NK-92 treated with Interleukin-12 subunit alpha and Interleukin-12 subunit beta, amount 100 ng/mL, for 24 hours (cell line): ENCODE results near the gene CERS1.

Source experiments
- DNase-seq: peaks from one replicate; lab custom pipeline; 2025; lab: John Stamatoyannopoulos, UW

The CERS1 gene

GRCh38 chr19:18870531-18871172, 25.3 kb downstream of the CERS1 start:
- DNase-seq: no peak

DNA sequence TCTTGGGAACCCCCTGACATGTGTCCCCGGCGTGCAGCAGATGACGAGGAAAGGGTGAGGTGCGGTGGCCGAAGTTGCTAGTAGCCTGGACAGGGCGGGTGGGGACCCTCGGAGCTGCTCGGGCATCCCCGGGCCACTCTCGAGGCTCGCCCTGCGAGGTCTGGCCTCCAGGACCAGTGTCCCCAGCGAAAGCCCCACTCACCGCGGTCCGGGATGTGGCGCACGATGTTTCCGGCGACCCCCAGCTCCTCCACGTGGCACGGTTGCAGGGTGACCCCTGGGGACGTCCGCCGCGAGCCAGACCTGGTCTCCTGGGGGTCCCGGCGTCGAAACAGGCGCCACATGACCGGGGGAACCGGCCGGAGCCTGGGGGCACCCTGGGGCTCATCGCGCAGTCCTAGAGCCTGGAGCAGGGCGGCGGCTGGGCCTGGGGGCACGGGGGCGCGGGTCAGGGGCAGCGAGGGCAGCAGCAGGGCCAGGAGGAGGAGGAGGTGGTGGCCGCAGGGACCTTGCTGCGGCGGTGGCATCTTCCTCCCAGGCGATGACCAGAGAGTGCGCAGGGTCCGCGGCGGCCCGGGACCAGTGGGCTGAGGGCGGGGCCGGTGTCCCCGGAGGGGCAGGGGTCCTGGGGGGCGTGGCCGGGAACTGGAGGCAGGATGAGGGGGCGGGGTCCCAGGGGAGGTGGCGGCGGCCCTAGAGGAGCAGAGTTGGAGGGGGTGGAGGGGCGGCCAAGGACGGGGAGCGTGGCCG, 26.0 kb downstream of the CERS1 start:
- no peak for DNase-seq

DNA sequence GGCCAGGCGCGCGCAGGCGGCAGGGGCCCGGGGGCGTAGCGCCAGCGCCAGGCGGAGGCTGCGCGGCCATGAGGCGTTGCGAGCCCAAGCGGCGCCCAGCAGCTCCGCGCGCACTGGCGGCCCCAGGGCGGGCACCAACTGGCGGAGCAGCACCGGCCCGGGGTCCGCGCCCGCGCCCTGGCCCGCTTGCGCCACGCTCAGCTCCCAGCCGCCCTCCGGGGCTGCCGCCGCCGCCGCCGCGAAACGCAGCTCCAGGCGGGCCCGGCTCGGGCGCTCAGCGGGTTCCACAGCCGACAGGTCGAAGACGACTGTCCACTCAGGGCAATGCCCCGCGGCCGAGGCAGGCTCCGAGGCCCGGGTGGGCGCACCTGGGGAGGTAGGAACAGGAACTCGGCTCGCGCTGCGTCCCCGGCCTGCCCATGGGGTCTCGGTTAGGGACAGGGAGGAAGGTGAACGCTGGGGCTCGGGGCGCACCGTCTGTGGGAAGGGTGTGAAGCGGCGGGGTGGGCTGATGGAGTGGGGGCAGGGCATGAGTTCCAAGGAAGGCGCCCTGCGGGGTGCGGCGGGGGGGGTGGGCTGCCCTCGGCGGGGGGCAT, 26.8 kb downstream of the CERS1 start:
- DNase-seq: no peak

DNA sequence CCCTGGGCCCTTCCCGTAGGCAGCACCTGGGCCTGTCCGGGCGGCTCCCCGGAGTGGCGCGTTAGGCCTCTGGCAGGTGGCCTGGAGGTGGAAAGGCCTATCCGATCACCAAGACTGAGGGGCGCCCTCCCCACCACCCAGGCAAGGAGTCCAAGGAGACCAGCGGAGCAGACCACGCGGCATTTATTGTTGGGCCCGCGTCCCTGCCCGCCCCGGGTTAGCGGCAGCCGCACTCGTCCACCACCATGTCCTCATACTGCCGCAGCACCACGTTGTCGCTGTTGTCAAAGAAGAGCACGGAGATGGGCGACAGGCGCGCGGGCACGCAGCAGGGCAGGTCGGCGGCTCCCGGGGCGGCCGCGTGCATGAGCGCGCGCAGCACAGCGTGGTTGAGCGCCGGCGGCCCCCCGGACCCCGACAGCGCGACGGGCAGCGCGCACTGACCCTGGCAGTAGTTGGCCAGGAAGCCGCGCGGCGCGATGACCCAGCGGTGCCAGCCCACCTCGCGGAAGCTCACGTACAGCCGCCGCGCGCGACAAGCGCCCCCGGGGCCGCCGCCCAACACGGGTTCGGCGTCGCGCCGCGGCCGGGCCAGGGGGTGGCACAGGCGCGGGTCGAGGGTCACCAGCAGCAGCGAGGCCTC, 27.5 kb downstream of the CERS1 start:
- DNase-seq: no peak

DNA sequence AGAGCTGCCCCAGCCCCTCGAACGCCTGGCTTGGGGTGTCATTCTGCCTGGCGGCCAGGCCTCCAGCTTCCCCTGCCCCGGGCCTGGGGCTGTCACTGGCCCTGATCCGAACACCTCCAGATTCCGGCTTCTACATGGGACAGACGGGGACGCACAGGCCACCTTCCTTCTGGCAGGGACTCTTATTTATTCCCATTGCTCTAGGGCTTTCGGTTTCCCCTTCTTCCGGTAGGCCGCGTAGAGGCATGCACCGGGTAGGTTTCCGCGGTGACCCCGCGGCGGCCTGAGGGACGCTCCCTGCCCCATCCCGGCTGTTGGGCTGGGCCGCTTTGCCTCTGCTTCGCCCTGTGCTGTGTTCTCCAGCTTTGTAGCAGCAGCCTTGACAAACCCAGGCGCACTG, 28.2 kb downstream of the CERS1 start:
- no peak for DNase-seq

DNA sequence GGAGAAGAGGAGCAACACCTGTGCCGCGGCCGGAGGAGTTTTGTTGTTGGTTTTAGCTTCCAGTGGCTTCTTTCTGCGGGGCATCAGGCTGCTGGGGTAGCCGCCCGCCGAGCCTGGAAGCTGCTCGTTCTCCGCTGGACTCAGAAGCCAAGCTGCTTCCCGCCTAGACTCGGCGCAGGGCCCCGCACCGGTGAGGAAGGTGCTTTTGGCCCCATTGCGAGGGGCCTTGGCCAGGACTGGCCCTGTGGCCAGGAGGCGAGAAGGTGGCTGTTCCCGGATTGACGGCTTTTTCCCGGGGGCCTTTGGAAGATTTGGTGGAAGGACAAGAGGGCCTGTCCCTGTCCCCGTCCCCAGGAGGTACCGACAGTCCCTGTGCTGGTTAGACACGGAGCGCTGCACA, 28.8 kb downstream of the CERS1 start:
- DNase-seq: no peak

DNA sequence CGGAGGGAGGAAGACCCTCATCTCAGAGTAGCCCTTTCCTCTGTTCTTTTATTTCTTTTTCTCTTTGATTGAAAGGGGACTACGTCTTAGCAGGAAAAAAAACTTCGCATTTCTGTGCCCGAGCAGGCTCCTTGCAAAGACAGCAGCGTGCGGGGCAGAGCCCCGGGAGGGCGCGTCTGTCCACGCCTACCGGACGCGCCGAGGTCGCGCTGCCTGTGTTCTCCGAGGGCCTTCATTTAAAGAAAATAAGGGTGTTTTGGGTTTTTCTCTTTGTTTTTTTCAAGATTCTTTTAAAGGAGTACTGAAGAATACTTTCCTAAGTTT, 29.2 kb downstream of the CERS1 start:
- no peak for DNase-seq

DNA sequence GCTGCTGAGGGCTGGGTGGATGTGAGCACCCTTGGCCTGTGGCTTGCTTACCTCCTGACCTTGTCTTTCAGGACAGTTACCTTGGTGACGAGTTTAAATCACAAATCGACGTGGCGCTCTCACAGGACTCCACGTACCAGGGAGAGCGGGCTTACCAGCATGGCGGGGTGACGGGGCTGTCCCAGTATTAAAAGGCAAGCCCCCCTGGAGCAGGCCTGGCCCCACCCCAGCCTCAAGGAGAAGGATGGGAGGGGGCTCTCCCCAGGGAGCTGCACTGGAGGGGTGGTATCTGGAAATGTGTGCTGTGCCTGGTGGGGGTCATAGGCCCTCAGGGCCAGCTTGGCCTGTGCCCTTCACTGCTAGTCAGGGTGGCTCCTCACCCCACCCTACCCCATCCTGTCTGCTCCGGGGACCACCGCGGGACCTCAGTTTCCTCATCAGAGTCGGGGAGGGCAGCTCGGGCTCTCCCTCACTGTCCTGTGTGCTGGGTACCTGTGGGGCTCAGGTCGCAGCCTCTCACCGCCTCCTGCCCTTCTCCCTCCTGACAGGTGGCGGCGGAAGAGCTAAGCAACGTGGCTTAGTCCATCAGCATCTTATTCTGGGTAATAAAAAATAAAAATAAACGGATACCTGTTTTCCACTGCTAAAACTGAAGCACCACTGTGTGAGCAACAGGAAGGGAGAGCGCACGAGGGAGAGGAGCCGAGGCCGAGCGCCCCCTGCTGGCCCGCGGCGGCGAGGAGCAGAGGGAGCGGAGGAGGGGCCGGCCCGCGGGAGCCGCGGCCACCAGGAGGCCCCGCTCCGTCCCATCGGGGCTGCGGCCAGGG, 29.8 kb downstream of the CERS1 start:
- DNase-seq: no peak

GRCh38 chr19:18865106-18865972, 30.6 kb downstream of the CERS1 start:
- DNase-seq: no peak

GRCh38 chr19:18863843-18864362, 32.1 kb downstream of the CERS1 start:
- DNase-seq: no peak

- no peak for DNase-seq
Measured at GRCh38 chr19:18862976-18863842, 32.7 kb downstream of the CERS1 start.

DNA sequence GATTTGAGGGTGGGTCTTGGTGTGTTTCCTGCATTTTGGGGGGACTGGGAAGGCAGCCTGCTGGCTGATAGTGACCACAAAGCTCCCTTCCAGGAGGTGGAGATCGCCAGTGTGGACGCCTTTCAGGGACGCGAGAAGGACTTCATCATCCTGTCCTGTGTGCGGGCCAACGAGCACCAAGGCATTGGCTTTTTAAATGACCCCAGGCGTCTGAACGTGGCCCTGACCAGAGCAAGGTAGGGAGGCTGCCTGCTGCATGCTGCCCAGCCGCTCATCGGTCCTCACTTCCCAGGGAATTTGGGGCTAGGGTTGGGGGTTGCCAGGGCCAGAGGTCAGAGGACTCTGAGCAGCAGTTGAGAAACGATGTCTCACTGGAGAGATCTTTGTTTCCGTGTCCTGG, 34.0 kb downstream of the CERS1 start:
- DNase-seq: no peak

- no peak for DNase-seq
Measured at GRCh38 chr19:18861235-18861634, 34.7 kb downstream of the CERS1 start.

GRCh38 chr19:18860725-18861124, 35.2 kb downstream of the CERS1 start:
- DNase-seq: no peak

DNA sequence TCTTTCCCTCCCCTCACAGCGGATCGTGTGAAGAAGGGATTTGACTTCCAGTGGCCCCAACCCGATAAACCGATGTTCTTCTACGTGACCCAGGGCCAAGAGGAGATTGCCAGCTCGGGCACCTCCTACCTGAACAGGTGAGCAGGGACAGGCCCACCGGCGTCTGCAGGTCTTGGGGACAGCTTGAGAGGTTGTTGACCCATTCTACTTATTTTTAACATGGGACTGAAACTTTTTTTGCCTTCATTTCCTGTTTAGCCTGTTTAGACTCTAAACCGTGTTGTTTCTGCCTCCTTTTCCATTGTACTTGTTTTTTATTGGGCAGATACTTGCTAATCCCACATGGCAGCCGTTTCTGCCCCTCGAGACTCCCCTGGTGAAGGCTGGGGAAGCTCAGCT, 35.7 kb downstream of the CERS1 start:
- DNase-seq: no peak

DNA sequence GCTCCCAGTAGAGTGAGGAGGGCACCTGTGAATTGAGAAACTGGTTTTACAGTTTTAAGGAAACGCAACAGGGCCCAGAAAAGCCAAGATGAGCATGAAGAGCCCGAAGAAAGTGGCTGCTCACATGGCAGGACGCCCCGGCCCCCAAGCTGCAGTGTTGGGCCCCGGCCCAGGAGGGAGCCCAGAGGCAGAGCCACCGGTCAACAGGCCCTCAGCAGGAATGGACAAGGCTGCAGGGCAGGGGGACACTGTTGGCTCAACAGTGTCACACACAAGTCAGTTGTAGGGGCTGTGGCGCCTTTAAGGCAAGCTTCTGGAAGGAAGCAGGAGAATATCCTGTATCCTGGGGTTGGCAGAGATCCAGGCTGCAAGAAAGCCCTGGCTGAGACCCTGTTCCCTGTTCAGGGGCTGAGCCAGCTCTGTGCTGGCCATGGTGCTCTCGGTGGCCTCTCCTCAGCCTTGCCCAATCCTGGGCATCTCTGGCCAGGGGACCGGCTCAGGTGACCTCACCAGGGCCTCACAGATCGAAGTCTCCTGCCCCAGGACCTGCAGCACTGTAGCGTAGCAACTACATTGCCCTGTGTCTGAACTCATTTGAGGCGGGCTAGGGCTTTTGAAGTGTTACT, 36.2 kb downstream of the CERS1 start:
- no peak for DNase-seq

DNA sequence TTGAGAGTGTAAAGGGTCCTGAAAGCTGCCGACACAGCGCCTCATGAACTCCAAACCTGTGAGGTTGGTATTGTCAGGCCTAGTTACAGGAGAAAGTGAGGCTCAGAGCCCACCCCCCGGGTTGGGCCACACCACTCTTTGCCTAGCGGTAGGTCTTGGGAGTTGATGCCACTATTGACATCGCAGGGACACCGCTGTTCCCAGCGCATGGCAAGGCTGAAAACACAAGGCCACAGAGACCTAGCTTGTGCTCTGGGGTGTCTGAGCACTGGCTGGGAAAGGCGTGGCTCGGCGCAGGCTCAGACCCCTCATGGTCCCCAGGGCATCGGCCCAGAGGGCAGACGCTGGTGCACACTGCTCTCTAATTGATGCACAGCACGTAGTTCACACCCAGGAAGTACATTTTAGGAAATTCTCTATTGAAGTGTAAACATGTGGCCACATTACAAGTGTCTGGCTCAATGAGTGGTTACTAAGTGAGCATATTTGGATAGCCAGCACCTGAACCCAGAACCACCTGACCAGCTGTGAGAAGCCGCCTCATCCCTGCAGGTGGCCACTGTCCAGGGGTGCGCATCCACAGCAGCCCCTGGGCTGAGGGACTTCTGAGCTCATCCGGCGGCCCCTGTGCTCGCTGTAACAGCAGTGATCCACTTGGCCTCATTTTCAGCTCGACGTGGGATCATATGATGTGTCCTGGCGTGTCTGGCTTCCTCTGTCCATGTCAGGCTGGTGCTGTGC, 36.9 kb downstream of the CERS1 start:
- DNase-seq: no peak

- no peak for DNase-seq
Measured at GRCh38 chr19:18857223-18857622, 38.7 kb downstream of the CERS1 start.
